Panc1 (cell line): Measurements from ENCODE around the gene ADAMTSL3. TPM values are rescaled to one million over a fixed set of nuclear protein-coding genes. Genes with fewer than 3 reads are reported as not detected.

Source experiments
- ATAC-seq: fragments of 200-7000 bp; cut with Tn5 transposase; 2 replicates; pipeline ENCODE4 v1.9.1; 2020; ENCODE audit warnings: mild to moderate bottlenecking, moderate library complexity
- BruUV-seq: library from RNA; stranded (reverse); fragments of 400-500 nt; replicated peaks from 2 replicates; lab custom pipeline; 2021; lab: Mats Ljungman, UMichigan
- CTCF ChIA-PET: fragments of 300-600 bp; sonication (Branson Sonifier 250); formaldehyde crosslinking; loops from one replicate; lab custom pipeline; 2022; ENCODE audit warnings: antibody characterized with exemption; lab: Charles Lee
- POLR2A ChIA-PET: fragments of 300-600 bp; sonication (Branson Sonifier 250); formaldehyde crosslinking; loops from one replicate; lab custom pipeline; 2022; ENCODE audit warnings: antibody characterized with exemption; lab: Charles Lee
- DNase-seq: peaks from one replicate; pipeline ENCODE4 v3.0.0-alpha.2; 2010; ENCODE audit warnings: low read depth, low spot score
- H3K27ac ChIP-seq: 2 replicates; pipeline ENCODE4 v1.5.1; 2011; ENCODE audit warnings: mild to moderate bottlenecking, low read length, inconsistent platforms
- H3K27me3 ChIP-seq: fragments of 200-500 bp; sonication (Bioruptor generic); 2 replicates; pipeline ENCODE4 v1.6.0; 2014; ENCODE audit warnings: low read length, inconsistent platforms; ENCODE audit not compliant: control insufficient read depth, insufficient read depth
- H3K36me3 ChIP-seq: fragments of 200-500 bp; sonication (Bioruptor generic); 2 replicates; pipeline ENCODE4 v1.5.1; 2014; ENCODE audit warnings: inconsistent platforms, mild to moderate bottlenecking, low read length, moderate library complexity; ENCODE audit not compliant: control insufficient read depth, insufficient read depth
- H3K4me1 ChIP-seq: 2 replicates; pipeline ENCODE4 v1.5.1; 2011; ENCODE audit warnings: inconsistent platforms, mild to moderate bottlenecking, low read length, moderate library complexity; ENCODE audit not compliant: control insufficient read depth, insufficient read depth
- H3K4me3 ChIP-seq, 2 experiments: 2 replicates each; pipeline ENCODE4 v1.5.1; 2011 to 2012; ENCODE audit warnings: low read depth in 2 of 2, low read length in 2 of 2, mild to moderate bottlenecking in 2 of 2, inconsistent platforms in 1 of 2, moderate library complexity in 1 of 2
- H3K9me3 ChIP-seq: fragments of 200-500 bp; sonication (Bioruptor generic); 2 replicates; pipeline ENCODE4 v1.5.1; 2014; ENCODE audit warnings: low read depth, mild to moderate bottlenecking, inconsistent platforms, low read length, moderate library complexity; ENCODE audit not compliant: control insufficient read depth, insufficient read depth
- POLR2AphosphoS5 ChIP-seq: IDR thresholded peaks from 2 replicates; pipeline ENCODE4 v1.6.1; 2012; ENCODE audit warnings: mild to moderate bottlenecking, low read depth, low read length, moderate library complexity
- SIN3A ChIP-seq: IDR thresholded peaks from 2 replicates; pipeline ENCODE4 v1.6.1; 2012; ENCODE audit warnings: low read depth, mild to moderate bottlenecking, low read length, moderate library complexity, borderline replicate concordance; ENCODE audit not compliant: insufficient read depth
- TCF7L2 ChIP-seq: IDR thresholded peaks from 2 replicates; pipeline ENCODE4 v1.6.1; 2011; ENCODE audit warnings: mild to moderate bottlenecking, low read depth, low read length, inconsistent platforms
- in situ Hi-C: cut with HindIII; loops from 2 replicates; pipeline ENCODE4 v1.10.0; 2016; ENCODE audit warnings: low sequenced_read_pairs, low pct_unique_long_range_greater_than_20kb
- intact Hi-C: fragments of 100-400 bp; cut with micrococcal nuclease; formaldehyde crosslinking; loops from one replicate; pipeline ENCODE4 v1.10.0; 2022; ENCODE audit not compliant: unreplicated experiment
- total RNA-seq: library from RNA; stranded (reverse); gene quantifications from one replicate; pipeline ENCODE4 v1.2.1, GENCODE V29; 2021; ENCODE audit not compliant: unreplicated experiment
- TF ChIP-seq, protein P1 (sequence below): fragments of 450-650 bp; IDR thresholded peaks from 2 replicates; pipeline ENCODE4 v1.5.1; 2017; ENCODE audit warnings: mild to moderate bottlenecking
- TF ChIP-seq, protein P2 (sequence below), 2 experiments: IDR thresholded peaks; 2 replicates each; pipeline ENCODE4 v1.6.1; 2011 to 2012; ENCODE audit warnings: low read depth in 2 of 2, control low read depth in 1 of 2, low read length in 1 of 2, mild to moderate bottlenecking in 1 of 2, moderate library complexity in 1 of 2; ENCODE audit not compliant: insufficient read depth in 1 of 2

Gene ADAMTSL3
- total RNA-seq, 1 experiment from 2014 or later: not detected

DNA sequence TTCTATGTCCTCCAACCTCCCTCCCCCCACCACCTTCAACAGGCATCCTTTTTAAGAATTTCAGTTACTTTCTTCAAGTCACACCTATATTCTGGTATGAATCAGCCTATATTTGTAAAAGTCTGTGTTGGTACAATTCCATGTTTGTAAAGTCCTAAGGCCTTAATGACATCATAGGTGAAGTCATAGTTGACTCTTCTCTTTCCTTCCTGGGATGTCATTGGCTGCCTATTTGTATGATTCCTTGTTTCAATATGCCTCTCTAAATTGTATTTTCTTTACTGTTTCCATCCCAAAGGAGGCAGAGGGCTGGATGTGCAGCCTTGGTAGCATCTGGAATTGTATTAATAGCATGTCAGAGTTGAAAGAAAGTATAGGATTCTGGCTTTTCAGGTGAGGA lies 56.5 kb downstream of the ADAMTSL3 start:
- H3K27me3 ChIP-seq: no peaks in the 10 kb centered on the region
- no TSS peak for BruUV-seq
- in situ Hi-C loops: no loop called here
- intact Hi-C loops: no loop called here
- H3K9me3 ChIP-seq: no peaks in the 10 kb centered on the region
- no peak overlapping the region for H3K4me3 ChIP-seq
- no peak for DNase-seq
- ChIA-PET CTCF (no interaction called here), POLR2A (no interaction called here)
- no peaks in the 10 kb centered on the region for H3K36me3 ChIP-seq
- no peak overlapping the region for H3K27ac ChIP-seq
- no peak for ATAC-seq
- no peaks in the 10 kb centered on the region for H3K4me1 ChIP-seq
- TF ChIP-seq, protein P1, sequence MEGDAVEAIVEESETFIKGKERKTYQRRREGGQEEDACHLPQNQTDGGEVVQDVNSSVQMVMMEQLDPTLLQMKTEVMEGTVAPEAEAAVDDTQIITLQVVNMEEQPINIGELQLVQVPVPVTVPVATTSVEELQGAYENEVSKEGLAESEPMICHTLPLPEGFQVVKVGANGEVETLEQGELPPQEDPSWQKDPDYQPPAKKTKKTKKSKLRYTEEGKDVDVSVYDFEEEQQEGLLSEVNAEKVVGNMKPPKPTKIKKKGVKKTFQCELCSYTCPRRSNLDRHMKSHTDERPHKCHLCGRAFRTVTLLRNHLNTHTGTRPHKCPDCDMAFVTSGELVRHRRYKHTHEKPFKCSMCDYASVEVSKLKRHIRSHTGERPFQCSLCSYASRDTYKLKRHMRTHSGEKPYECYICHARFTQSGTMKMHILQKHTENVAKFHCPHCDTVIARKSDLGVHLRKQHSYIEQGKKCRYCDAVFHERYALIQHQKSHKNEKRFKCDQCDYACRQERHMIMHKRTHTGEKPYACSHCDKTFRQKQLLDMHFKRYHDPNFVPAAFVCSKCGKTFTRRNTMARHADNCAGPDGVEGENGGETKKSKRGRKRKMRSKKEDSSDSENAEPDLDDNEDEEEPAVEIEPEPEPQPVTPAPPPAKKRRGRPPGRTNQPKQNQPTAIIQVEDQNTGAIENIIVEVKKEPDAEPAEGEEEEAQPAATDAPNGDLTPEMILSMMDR: no peak
- TF ChIP-seq, protein P2, sequence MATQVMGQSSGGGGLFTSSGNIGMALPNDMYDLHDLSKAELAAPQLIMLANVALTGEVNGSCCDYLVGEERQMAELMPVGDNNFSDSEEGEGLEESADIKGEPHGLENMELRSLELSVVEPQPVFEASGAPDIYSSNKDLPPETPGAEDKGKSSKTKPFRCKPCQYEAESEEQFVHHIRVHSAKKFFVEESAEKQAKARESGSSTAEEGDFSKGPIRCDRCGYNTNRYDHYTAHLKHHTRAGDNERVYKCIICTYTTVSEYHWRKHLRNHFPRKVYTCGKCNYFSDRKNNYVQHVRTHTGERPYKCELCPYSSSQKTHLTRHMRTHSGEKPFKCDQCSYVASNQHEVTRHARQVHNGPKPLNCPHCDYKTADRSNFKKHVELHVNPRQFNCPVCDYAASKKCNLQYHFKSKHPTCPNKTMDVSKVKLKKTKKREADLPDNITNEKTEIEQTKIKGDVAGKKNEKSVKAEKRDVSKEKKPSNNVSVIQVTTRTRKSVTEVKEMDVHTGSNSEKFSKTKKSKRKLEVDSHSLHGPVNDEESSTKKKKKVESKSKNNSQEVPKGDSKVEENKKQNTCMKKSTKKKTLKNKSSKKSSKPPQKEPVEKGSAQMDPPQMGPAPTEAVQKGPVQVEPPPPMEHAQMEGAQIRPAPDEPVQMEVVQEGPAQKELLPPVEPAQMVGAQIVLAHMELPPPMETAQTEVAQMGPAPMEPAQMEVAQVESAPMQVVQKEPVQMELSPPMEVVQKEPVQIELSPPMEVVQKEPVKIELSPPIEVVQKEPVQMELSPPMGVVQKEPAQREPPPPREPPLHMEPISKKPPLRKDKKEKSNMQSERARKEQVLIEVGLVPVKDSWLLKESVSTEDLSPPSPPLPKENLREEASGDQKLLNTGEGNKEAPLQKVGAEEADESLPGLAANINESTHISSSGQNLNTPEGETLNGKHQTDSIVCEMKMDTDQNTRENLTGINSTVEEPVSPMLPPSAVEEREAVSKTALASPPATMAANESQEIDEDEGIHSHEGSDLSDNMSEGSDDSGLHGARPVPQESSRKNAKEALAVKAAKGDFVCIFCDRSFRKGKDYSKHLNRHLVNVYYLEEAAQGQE (IDR thresholded peaks at IDR 0.05; ENCODE audit: insufficient read depth in 1 of 2, low read depth in 2 of 2, low read length in 1 of 2): no peak
- no peak for TF ChIP-seq SIN3A
- TF ChIP-seq TCF7L2: no peak
- no peak for TF ChIP-seq POLR2AphosphoS5

DNA sequence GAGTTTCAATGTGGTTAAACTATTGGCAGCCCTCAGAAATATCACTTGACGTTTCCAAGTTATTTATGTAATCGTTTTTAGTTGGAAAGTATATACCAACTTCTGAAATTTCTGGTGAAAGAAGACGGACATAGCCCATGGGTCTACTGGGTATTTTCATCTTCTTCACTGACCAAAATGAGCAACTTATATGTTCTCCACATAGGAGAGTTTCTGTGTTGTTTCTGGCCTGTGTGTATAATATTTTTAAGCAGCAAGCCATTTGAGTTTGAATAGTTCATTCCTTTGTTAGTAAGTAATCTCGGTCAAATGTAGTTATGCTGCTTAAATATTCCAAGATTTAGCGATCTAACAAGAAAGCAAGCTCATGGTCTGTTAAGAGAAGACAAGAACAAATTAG lies 57.3 kb downstream of the ADAMTSL3 start:
- no peak for ATAC-seq
- CTCF ChIA-PET: no interaction called here
- Histone ChIP-seq H3K9me3 (no peaks in the 10 kb centered on the region), H3K4me3 (no peak overlapping the region), H3K4me1 (no peaks in the 10 kb centered on the region), H3K36me3 (no peaks in the 10 kb centered on the region), H3K27me3 (no peaks in the 10 kb centered on the region), H3K27ac (no peak overlapping the region)
- intact Hi-C loops: no loop called here
- TF ChIP-seq SIN3A (no peak), TCF7L2 (no peak), POLR2AphosphoS5 (no peak)
- TF ChIP-seq, protein P1: no peak
- TF ChIP-seq, protein P2 (IDR thresholded peaks at IDR 0.05; ENCODE audit: insufficient read depth in 1 of 2, low read depth in 2 of 2, low read length in 1 of 2): no peak
- DNase-seq: no peak
- in situ Hi-C loops: no loop called here
- POLR2A ChIA-PET: no interaction called here
- no TSS peak for BruUV-seq
